CD4-positive, alpha-beta T cell treated with Interleukin-12 subunit alpha and Interleukin-12 subunit beta, for 1 hour (primary cell): ENCODE measurements around the gene RRP15.

Experiments used
- DNase-seq: peaks from one replicate; pipeline ENCODE4 v3.0.0-alpha.2; 2020

The RRP15 gene, protein sequence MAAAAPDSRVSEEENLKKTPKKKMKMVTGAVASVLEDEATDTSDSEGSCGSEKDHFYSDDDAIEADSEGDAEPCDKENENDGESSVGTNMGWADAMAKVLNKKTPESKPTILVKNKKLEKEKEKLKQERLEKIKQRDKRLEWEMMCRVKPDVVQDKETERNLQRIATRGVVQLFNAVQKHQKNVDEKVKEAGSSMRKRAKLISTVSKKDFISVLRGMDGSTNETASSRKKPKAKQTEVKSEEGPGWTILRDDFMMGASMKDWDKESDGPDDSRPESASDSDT

DNA sequence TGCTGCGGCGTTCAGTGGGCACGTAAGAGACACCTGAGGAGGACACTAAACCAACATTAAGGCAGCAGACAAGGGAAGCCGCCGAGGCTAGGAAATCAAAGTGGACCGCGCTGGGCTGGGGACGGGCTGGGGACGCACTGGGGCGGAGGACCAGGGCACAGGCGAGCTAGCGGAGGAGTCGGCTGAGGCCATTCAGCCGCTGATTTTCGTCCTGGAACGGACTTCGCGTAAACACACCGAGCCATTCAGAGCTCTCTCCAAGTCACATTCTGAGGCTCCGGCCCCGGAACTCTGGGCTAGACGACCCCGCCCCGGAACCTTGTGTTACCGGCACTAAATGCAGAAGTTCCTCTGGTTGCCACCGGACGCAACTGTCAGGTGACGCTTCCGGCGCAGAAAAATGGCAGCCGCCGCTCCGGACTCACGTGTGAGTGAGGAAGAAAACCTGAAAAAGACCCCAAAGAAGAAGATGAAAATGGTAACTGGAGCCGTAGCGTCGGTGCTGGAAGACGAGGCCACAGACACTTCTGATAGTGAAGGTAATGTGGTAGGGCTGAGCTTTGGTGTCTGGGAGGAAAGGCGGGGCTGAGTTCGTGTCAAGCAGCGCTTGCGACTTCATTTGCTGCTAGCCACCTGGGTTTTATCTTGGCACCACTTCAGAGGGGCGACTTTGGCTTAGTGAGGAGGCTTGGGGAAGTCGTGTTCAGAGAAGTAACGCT is at the start of gene RRP15:
TSS of gene RRP15 (plus strand) at position 377 of the 719 bp plus-strand sequence. CDS start at position 401, 24 bp downstream.
- DNase-seq, result peak; percentile 87

DNA sequence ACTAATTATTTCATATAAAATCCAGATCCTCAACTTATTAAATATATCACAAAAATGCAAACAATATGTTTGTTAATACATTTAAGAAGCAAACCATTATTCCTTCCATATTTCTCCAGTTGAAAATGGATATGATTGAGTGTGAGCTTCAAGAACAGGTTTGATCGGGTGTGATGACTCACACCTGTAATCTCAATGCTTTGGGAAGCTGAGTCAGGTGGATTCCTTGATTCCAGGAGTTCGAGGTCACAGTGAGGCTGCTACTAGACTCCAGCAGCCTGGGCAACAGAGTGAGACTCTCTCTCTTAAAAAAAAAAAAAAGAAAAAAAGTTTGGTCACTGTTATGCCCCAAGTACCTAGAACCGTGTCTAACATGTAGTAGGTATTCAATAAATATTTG is 42.9 kb upstream of the RRP15 start:
- DNase-seq, result no peak

DNA sequence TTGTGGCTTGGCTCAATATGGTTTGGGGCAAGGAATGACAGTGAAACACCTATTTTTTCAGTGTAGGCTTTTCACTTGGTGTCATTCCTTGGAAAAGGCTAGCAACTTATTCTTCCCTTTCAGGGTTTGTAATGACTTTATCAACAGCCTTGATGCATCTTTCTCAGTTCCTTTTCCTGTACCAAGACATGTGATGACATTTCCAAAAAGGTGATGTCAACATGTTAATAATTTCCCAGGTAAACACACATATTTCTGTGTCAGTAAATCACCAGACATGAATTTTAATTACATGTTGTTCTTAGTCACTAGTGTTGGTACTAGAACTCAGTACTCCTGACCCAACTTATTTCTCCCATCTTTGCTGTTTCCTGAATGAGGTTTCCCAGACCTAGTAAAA is 37.8 kb upstream of the RRP15 start:
- DNase-seq, result no peak

DNA sequence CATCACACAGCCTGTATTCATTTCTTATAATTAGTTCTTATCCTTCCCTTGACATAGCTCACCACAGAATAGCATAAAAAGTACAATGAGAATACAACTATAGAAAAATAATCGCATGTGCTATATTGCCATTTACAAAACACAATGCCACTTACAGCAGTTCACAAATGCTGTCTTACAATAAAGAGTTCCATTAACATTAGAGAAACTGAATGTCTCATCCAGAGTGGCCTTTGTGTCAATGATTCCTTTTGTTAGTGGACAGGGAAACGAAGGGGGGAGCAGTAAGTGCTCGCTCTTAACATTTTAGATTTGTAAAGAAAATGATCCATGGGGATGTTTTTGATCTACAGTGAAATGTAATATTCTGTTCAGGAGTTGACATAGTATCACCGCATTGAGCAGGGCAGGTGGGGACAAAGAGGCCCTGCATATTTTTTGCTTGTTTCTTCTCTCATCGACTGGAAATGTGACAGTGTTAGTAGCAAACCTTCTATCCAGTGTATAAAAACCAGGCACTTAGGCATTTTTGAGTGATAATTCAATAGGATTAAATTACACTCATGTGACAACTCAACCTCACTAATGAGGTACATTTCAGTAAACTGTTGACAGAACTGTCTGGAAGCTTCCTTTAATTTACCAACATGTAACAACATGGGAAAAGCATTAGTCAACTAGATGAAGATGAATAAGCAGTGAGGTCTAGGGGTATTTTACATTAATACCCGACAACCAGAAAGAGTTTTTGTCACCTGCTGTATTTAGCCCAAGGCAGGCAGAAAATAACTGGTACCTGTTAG is 35.6 kb upstream of the RRP15 start:
- DNase-seq, result no peak

DNA sequence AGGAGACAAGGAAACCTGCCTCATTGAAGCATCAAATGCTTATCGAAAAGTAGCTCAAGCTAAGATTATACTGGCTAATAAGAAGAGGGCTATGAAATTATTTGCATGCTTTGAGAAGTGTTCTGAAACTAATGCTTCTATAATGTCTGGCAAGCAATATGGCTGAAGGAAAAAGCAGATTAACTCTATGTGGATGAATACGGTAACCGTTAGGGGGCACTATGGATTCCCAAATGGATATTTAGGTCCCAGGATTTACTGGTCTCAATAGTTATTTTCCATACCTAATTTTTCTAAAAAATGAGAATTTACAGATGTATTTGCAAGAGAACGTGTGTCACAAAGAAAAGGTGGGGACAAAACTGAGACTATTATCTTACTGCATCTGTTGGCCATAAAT is 34.6 kb upstream of the RRP15 start:
- no peak for DNase-seq

DNA sequence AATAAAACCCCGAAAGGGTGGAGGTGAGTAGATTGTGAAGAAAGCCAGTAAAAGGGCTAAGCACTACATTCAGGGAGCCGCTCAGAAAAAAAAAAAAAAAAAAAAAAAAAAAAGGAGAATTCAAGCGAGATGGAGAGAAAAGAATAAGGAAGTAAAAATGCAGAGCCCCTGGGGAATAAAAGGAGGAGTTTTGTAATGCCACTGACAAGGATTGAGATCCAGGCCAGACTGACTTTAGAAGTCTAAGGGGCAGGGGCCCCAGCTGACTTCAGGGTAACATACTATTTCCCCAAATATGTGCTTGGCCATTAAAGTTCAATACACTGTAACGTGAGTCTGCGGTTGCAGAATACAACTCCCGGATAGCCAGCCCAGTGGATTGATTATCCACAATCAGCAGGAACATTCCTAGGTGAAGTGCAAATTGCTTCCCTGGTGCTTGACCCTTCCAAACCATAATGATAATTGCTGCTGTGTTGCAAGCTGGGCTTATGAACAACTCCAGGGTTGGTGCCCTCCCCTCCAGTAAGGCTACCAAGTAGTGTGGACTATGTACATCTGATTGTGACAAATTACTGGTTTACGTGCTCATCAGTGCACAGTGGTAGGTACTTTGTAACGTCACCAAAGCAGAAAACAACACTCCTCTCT is 30.7 kb upstream of the RRP15 start:
- no peak for DNase-seq

DNA sequence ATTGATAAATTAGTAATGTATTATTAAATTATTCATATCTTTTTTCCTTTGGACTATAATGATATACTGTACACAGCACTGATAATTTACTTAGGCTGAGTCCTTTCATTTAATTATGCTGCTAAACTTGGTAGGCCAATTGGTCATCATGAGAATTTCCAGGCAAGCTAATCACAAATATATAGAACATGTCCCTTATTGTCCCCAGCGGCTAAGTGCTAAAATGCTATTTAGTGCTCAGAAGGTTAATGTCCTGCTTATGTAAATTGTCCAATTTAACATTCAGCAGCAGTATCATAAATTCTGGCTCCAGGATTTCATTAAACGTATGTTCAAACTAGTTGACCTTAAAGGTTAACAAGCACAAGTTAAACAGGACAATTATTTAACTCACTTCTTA is 30.0 kb upstream of the RRP15 start:
- DNase-seq, result no peak

DNA sequence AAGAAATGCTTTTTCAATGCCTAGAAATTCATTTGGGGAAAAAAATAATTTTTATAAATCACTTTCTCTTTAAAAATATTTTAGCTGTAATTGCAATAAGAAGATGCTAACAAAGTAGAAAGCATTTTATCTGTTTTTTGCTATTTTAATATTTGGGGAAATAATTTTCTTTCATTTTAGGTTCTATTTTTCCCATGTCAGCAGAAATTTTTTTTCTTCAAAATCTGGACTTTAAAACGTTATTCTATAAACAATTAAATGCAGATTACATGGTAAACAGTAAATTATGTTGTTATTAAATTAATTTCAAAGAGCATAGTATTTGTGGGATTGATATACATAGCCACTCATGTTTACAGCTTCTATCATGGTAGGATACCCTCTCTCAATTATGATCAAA is 27.7 kb upstream of the RRP15 start:
- DNase-seq, result no peak

DNA sequence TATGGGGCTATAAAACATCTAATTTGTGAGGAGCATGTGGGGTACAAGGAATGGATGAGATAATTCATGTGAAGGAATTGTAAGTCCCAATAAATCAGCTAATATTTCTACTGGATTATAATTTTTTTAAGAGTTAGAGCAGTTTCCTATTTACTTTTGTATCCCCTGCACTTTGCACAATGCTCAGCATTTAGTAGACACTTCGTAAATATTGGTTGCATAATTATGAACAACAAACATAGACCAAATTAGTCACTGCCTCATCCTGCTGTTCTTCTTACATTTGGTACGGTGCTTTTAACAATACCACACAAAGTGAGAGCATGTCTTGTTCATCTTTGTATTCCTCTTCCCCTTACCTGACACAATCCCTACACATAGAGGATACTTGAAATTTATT is 27.1 kb upstream of the RRP15 start:
- DNase-seq, result no peak

DNA sequence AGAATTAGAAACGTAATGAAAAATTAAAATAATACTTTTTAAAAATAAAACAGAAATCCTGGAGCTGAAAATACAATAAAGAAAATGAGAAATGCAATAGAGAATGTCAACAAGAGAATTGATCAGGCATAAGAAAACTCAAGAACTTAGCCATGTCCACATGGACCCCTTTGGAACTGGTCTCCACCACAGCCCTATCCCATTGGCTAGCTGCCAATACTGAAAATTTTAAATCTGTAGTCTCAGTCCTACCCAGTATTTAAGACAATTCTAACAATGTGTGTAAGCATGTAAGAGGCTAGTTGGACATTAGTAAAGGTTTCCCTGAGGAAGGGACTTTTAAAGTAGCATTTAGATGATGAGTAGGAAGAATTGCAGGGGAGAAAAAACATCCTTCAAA is 25.8 kb upstream of the RRP15 start:
- no peak for DNase-seq

DNA sequence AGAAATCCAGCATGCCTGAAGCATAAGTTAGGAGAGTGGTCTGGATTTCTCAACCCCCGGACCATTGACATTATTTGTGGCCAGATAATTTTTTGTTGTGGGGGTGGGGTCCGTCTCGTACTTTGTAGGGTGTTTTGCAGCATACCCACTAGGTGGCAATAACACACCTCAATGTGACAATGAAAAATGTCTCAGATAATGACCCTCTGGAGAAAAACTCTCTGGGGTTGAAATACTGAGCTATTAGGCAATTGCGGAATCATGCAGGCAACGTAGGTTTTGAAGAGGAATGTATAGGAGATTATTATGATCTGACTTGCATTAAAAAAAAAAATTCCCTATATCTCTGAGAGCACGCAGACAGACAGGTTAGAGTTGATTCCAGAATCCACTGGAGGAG is 25.3 kb upstream of the RRP15 start:
- no peak for DNase-seq

DNA sequence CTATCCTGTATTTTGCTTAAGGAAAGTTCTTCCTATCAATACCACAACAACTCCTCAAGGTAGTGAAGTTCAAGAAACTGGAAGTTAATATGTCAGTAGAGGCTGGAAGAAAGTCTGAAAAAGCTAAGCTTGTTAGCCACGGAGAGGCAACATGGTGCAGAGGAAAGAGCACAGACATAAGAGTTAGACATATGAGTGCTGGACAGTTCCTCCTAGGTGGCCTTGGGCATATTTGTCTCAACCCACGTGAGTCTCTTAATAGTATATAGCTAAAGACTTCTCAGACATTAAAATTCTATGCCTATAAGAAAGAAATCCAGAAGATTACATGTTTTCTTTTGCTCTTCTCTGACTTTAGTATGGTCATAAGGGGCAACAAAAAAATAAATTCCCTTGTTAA is 22.8 kb upstream of the RRP15 start:
- DNase-seq, result no peak

DNA sequence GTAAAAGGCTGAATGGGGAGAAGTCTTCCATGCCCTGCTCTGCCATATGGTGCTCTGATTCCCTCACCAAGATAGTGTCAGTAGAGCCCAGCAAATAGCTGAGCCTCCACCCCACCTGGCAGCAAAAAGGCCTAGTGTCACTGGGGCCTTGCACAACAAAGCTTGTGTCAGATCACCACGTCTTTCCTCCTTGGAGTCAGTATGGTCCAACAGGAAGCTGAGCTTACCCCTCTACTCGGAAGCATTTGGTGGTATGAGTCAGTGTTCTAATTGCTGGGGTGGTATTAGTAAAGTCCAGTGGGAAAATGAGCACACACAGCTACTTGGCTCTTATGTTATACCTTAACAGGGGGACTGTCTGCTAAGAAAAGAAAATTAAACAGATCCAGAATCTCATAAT is 18.7 kb upstream of the RRP15 start:
- DNase-seq, result no peak

DNA sequence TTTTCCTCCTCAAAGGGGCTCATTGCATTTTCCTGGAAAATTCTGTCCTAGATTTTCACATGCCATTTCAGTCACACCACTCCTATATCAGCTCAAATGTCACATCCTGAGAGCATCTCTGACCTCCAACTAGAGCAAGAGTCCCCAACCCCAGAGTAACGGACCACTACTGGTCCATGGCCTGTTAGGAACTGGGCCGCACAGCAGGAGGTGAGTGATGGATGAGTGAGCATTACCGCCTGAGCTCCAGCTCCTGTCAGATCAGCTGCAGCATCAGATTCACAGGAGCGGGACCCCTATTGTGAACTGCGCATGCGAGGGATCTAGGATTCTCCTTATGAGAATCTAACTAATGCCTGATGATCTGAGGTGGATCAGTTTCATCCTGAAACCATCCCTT is 12.7 kb upstream of the RRP15 start:
- no peak for DNase-seq

DNA sequence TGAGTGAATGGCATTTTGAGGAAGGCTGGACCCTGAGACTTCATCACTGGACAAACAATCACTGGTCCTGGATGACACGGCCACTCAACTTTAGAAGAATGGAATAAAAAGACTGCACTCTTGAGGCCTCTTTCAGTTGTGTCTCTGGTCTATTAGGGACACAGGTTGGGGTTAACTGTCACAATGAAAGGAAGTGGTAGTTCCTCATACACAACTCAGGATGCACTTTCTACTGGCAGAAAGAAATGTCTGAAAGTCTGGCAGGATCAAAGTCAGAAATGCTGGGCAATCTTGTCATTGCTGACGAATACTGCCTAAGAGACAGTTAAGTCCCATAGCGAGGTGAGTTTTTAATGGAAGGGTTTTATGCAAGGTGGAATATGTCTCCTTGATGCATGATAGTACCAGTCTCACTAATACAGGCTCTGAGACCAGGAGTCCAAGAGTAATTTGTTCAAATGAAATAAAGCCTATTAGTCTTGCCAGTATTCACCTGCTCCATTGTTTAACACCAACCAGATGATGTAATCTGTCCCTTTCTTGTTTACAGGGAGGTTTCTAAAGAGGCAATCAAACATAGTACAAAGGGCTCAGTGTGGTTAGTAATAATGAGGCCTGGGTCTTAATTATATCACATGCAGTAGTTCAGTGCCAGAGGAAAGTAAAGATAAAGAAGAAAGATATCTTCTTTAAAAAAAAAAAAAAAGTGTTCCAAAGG is 11.2 kb upstream of the RRP15 start:
- DNase-seq, result no peak

DNA sequence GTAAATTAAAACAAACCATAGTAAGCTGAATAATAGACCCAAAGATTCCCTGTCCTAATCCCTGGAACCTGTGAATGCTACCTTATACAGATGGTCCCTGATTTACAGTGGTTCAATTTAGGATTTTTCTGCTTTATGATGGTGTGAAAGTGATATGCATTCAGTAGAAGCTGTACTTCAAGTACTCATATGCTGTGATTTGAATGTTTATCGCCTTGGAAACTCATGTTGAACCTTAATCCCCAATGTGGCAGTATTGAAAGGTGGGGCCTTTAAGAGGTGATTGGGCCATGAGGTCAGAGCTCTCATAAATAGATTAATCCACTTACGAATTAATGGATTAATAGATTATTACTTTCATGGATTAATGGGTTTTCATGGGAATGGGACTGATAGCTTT is 10.6 kb upstream of the RRP15 start:
- DNase-seq, result no peak

DNA sequence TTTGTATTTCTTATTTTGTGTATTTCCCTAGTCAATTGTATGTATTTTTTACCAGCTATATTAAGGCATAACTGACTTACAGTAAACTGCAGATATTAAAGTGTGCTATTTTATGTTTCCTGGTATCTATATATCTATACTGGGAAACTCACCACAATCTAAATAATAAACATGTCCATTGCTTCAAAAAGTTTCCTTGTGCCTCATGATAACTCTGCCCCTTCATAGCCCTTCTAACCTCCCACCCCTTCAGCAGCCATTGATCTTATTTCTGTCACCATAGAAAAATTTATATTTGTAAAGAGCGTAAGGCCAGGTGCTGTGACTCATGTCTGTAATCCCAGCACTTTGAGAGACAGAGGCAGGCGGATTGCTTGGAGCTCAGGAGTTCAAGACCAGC is 9.3 kb upstream of the RRP15 start:
- DNase-seq, result no peak

DNA sequence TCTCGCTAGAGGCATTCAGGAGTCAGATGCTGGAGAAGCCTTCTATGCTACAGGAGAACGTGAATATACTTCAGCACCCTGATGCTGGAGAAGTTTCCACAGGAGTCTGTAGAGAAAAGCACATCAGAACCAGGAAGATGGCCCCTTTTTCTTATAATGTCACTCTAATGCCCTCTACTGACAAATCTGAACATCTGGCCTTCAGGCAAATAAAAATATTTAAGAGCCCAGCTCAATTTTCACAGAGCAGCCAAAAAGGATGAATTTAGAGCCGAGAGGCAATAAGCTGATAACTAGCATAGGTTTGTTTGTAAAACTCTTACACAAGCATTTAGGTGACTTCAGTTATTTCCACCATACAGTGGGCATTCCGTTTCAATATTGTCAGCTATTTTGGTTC is 3.8 kb upstream of the RRP15 start:
- DNase-seq, result no peak

DNA sequence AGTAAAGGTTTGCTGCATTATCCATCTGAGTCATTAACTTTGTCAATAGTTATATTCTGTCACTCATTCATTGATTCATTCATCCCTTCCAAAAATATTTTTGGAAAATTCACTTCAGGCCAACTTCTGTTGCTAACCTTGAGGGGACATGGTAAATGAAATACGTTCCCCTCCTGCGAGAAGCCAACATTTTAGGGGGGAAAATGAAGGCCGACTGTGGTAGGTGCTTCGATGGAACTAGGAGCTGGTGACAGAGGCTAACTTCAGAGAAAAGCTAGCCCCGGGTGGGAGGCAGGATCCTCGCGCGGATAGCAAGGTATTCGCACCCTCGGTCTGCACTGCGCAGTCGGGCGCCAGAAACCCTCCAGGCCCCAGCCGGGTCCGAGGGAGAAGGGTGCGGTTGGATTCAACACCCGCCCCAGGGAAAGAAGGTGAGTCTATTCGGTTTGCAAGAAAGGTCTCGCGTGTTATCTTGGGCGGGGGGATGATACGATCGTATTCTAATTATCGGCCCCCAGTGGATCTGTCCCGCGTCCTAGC is 646 bp upstream of the RRP15 start:
- DNase-seq, result no peak

DNA sequence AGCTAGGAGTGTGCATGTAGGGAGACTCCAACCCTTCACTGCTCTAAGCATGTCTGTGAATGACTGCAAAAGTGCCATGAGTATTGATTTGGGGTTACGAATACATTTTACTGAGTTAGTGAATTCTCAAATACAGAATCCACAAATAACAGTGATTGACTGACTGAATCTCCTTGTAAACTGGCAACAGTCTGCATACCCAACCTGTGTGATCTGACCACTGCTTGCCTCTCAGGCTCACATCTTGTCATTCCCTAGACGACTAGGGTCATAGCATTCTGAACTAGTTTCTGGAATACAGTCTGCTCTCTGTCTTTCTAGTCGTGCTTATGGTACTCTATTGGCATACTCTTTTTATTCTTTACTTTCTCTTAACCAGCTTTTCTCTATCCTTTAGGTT is 7.4 kb downstream of the RRP15 start:
- DNase-seq, result no peak

DNA sequence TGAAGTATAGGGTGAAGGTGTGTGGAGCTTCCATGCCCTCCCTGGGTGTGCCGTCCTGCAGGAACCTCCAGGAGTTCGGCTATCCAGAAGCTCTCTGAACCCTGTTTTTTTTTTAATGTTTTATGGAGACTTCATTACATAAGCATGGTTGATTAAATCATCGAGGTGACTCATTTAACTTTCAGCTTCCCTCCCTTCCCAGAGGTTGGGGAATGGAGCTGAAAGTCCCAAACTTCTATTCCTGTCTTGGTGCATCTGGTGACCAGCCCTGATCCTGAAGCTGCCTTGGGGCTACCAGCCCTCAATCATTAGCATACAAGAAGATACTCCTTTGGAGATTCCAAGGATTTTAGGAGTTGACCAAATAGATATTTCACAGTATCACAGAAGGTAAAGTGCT is 9.5 kb downstream of the RRP15 start:
- DNase-seq, result no peak

DNA sequence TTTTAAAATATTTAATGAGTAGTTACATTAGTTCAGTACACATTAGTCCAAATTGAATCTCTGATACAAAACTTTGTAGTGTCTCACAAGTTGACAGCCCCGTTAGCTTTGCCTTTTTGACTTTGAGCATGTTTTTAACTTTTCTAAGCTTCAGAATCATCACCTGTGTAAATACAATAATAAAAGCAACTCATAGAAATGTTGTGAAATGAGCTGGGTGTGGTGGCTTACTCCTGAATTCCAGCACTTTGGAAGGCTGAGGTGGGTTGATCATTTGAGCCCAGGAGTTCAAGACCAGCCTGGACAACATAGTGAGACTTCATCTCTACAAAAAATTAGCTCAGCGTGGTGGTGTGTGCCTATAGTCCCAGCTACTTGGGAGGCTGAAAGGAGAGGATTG is 11.1 kb downstream of the RRP15 start:
- no peak for DNase-seq

DNA sequence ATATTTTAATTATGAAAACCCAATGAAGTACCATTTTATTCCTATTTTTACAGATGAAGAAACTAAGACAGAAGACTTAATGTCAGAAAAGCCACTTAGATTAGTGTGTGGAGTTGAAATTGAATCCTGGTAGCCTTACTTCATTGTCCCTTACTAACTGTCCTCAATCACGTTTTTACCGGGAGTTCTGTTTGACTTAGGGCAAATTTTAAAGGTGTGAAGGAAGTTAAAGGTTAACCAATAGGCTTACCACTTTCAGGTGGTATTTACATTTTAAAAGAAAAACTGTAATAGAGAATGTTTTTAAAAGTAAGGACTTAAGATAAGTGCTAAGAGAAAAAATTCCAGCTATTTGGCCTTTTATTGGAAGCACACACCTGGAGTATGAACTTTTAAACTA is 12.4 kb downstream of the RRP15 start:
- no peak for DNase-seq
